Astrocyte (in vitro differentiated cells and primary cell): ENCODE results near the gene SLC16A3. TPM values are rescaled to one million over a fixed set of nuclear protein-coding genes. Genes with fewer than 3 reads are reported as not detected.
A peak's percentile ranks its signal among the peaks of the same experiment; 100 is the strongest.

Experiments used
- DNase-seq: peaks from one replicate; pipeline ENCODE4 v3.0.0-alpha.2; 2010; ENCODE audit warnings: low read depth
- FAIRE-seq: peaks from 2 replicates; lab custom pipeline; 2011; peaks lifted over from hg19 to GRCh38; lab: Jason Lieb, UNC
- H2AFZ ChIP-seq: 2 replicates; pipeline ENCODE4 v1.6.0; 2012; ENCODE audit warnings: low read depth, low read length, inconsistent platforms
- H3K27ac ChIP-seq: 2 replicates; pipeline ENCODE4 v1.5.1; 2011; ENCODE audit warnings: low read depth, low read length, inconsistent platforms
- H3K27me3 ChIP-seq: 2 replicates; pipeline ENCODE4 v1.6.0; 2011; ENCODE audit warnings: low read length, inconsistent platforms; ENCODE audit not compliant: insufficient read depth
- H3K36me3 ChIP-seq: 2 replicates; pipeline ENCODE4 v1.5.1; 2011; ENCODE audit warnings: low read length, inconsistent platforms; ENCODE audit not compliant: insufficient read depth
- H3K4me1 ChIP-seq: 2 replicates; pipeline ENCODE4 v1.5.1; 2011; ENCODE audit warnings: low read length, inconsistent platforms; ENCODE audit not compliant: insufficient read depth
- H3K4me2 ChIP-seq: 2 replicates; pipeline ENCODE4 v1.6.0; 2012; ENCODE audit warnings: low read length, inconsistent platforms
- H3K4me3 ChIP-seq: 2 replicates; pipeline ENCODE4 v1.5.1; 2011; ENCODE audit warnings: low read depth, mild to moderate bottlenecking, low read length, inconsistent platforms; ENCODE audit not compliant: insufficient read depth
- H3K79me2 ChIP-seq: 2 replicates; pipeline ENCODE4 v1.6.0; 2012; ENCODE audit warnings: mild to moderate bottlenecking, low read length, inconsistent platforms; ENCODE audit not compliant: insufficient read depth
- H3K9ac ChIP-seq: 2 replicates; pipeline ENCODE4 v1.6.0; 2012; ENCODE audit warnings: mild to moderate bottlenecking, low read length, inconsistent platforms
- H3K9me3 ChIP-seq: 2 replicates; pipeline ENCODE4 v1.5.1; 2012; ENCODE audit warnings: low read depth, mild to moderate bottlenecking, low read length, inconsistent platforms; ENCODE audit not compliant: insufficient read depth
- H4K20me1 ChIP-seq: 2 replicates; pipeline ENCODE4 v1.6.0; 2012; ENCODE audit warnings: low read length, inconsistent platforms; ENCODE audit not compliant: insufficient read depth
- H3K27ac Mint-ChIP-seq: one replicate; pipeline ENCODE4 v1.8.0; 2021; ENCODE audit warnings: mild to moderate bottlenecking, mixed read lengths; ENCODE audit not compliant: unreplicated experiment
- H3K27me3 Mint-ChIP-seq: one replicate; pipeline ENCODE4 v1.8.0; 2021; ENCODE audit warnings: low read depth, mixed read lengths; ENCODE audit not compliant: unreplicated experiment
- H3K36me3 Mint-ChIP-seq: one replicate; pipeline ENCODE4 v1.8.0; 2021; ENCODE audit warnings: low read depth, mixed read lengths; ENCODE audit not compliant: unreplicated experiment
- H3K4me1 Mint-ChIP-seq: one replicate; pipeline ENCODE4 v1.8.0; 2021; ENCODE audit warnings: low read depth, mixed read lengths; ENCODE audit not compliant: unreplicated experiment
- H3K4me3 Mint-ChIP-seq: one replicate; pipeline ENCODE4 v1.8.0; 2021; ENCODE audit warnings: mild to moderate bottlenecking, moderate library complexity, mixed read lengths; ENCODE audit not compliant: unreplicated experiment
- H3K9me3 Mint-ChIP-seq: one replicate; pipeline ENCODE4 v1.8.0; 2021; ENCODE audit warnings: mild to moderate bottlenecking, mixed read lengths; ENCODE audit not compliant: unreplicated experiment
- EZH2 ChIP-seq: IDR thresholded peaks from 2 replicates; pipeline ENCODE4 v1.6.1; 2012; ENCODE audit warnings: mild to moderate bottlenecking, low read length, inconsistent platforms; ENCODE audit not compliant: insufficient read depth
- total RNA-seq: library from RNA; stranded (reverse); gene quantifications from 2 replicates; pipeline ENCODE4 v1.2.1, GENCODE V29; 2021
- TF ChIP-seq, protein P1 (sequence below): IDR thresholded peaks from 2 replicates; pipeline ENCODE4 v1.5.1; 2011; ENCODE audit warnings: low read depth, mild to moderate bottlenecking, inconsistent platforms, low read length, moderate library complexity; ENCODE audit not compliant: insufficient read depth

SLC16A3 gene
- total RNA-seq, 1 donor from 2014 or later: 292 TPM

DNA sequence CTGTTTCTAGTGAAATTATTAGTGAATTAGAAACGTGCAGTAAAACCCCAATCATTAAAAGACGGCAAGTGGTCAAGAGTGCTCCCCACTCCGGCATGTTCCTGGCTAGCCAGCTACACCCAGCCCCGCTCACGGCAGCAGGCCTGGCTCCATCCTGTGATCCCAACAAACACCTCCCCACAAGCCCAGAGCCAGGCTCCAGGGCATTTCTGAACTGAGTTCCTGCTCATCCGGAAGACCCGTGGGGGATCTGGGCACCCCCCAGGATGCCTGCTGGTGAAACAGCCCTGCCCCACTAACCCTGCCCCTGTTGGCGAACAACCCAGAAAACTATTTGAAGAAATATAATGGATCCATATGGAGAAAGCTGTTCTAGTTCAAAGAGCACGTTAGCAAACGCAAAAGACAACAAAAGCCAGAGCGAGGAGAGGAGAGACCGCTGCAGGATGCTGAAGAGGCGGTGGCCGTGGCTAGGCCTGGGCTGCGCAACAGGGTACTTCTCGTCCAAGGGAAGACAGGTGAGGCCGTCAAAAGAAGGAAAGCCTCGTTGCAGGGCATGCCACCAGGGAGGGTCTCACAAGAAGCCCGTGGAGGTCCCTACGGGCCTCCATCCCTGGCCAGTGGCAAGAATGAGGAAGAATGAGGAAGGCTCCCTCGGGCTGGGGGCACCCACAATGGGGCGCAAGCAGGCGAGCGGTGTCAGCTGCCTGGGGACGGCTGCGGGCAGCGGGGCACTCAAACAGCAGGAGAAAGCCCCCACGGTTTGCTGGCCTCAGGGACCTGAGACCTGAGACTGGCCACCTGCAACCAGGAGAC lies 19.2 kb downstream of the SLC16A3 start:
- Histone ChIP-seq H3K79me2 (peaks cover 83% of the 10 kb centered on the region), H3K27ac (no peak overlapping the region), H3K27me3 (no peaks in the 10 kb centered on the region), H3K4me2 (peak overlapping the region; percentile 49), H4K20me1 (peaks cover 100% of the 10 kb centered on the region), H3K4me1 (peaks cover 24% of the 10 kb centered on the region), H3K9me3 (no peaks in the 10 kb centered on the region), H3K4me3 (no peak overlapping the region), H2AFZ (no peak overlapping the region), H3K36me3 (peaks cover 59% of the 10 kb centered on the region), H3K9ac (no peak overlapping the region)
- Mint-ChIP-seq H3K4me1 (peaks cover 9% of the 10 kb centered on the region), H3K27ac (peak overlapping the region; percentile 29), H3K27me3 (no peaks in the 10 kb centered on the region), H3K36me3 (peaks cover 37% of the 10 kb centered on the region), H3K9me3 (no peaks in the 10 kb centered on the region), H3K4me3 (no peak overlapping the region)
- TF ChIP-seq, protein P1, sequence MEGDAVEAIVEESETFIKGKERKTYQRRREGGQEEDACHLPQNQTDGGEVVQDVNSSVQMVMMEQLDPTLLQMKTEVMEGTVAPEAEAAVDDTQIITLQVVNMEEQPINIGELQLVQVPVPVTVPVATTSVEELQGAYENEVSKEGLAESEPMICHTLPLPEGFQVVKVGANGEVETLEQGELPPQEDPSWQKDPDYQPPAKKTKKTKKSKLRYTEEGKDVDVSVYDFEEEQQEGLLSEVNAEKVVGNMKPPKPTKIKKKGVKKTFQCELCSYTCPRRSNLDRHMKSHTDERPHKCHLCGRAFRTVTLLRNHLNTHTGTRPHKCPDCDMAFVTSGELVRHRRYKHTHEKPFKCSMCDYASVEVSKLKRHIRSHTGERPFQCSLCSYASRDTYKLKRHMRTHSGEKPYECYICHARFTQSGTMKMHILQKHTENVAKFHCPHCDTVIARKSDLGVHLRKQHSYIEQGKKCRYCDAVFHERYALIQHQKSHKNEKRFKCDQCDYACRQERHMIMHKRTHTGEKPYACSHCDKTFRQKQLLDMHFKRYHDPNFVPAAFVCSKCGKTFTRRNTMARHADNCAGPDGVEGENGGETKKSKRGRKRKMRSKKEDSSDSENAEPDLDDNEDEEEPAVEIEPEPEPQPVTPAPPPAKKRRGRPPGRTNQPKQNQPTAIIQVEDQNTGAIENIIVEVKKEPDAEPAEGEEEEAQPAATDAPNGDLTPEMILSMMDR: no peak
- TF ChIP-seq EZH2: no peak
- DNase-seq (no peak), FAIRE-seq (no peak)

DNA sequence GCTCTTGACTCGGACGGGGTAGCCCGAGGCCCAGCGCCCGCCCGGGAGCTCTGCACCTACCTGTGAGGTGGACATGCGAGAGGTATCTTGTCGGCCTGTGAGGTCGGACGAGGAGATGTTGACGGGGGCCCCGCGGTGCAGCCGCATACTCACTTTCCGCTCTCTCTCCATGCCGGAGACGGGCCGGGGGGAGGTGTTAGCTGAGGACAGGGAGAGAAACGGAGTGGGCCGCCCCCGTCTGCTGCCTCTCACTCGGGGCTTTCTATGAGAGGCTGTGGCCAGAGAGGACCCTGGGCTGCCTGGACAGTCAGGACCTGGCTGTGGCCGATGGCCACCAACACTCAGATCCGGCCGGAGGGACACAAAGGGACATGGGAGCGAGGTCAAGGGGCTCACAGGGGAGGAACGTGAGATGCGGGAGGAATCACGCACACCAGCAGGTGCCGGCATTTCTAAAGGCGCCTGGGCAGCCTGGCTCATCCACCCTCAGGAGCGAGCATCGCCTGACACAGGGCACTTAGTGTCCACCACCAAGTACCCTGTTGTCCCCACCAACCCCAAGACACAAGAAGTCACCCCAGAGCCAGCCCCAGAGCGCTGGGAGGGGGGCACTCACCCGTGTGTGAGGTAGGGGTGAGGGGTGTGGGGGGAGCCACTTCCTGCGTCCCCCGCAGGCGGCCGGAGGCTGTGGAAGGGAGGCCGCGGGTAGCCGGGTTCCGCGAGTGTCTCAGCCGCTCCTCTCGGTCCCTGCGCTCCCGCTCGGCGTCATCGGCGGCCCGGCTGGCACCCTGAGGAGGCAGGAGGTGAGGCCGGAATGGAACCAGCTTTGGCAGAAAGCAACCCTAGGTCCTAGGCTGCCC lies 20.2 kb downstream of the SLC16A3 start:
- Histone ChIP-seq H3K4me3 (no peak overlapping the region), H3K27me3 (no peaks in the 10 kb centered on the region), H3K36me3 (peaks cover 59% of the 10 kb centered on the region), H4K20me1 (peaks cover 96% of the 10 kb centered on the region), H3K9ac (no peak overlapping the region), H3K4me2 (no peak overlapping the region), H3K79me2 (peaks cover 79% of the 10 kb centered on the region), H3K4me1 (peaks cover 20% of the 10 kb centered on the region), H3K27ac (no peak overlapping the region), H3K9me3 (no peaks in the 10 kb centered on the region), H2AFZ (no peak overlapping the region)
- H3K27ac Mint-ChIP-seq: peak overlapping the region; percentile 69
- H3K4me1 Mint-ChIP-seq: peaks cover 9% of the 10 kb centered on the region
- DNase-seq (no peak), FAIRE-seq (no peak)
- TF ChIP-seq EZH2: no peak
- TF ChIP-seq, protein P1: no peak
- peaks cover 37% of the 10 kb centered on the region for H3K36me3 Mint-ChIP-seq
- H3K27me3 Mint-ChIP-seq: no peaks in the 10 kb centered on the region
- H3K4me3 Mint-ChIP-seq: no peak overlapping the region
- H3K9me3 Mint-ChIP-seq: no peaks in the 10 kb centered on the region
